ENCODE measurements around the gene RP9. TPM values are rescaled to one million over a fixed set of nuclear protein-coding genes. Genes with fewer than 3 reads are reported as not detected.

RP9 gene
- total RNA-seq, 1 experiment from 2014 or later: 10.7 TPM

- TF ChIP-seq, protein P1, sequence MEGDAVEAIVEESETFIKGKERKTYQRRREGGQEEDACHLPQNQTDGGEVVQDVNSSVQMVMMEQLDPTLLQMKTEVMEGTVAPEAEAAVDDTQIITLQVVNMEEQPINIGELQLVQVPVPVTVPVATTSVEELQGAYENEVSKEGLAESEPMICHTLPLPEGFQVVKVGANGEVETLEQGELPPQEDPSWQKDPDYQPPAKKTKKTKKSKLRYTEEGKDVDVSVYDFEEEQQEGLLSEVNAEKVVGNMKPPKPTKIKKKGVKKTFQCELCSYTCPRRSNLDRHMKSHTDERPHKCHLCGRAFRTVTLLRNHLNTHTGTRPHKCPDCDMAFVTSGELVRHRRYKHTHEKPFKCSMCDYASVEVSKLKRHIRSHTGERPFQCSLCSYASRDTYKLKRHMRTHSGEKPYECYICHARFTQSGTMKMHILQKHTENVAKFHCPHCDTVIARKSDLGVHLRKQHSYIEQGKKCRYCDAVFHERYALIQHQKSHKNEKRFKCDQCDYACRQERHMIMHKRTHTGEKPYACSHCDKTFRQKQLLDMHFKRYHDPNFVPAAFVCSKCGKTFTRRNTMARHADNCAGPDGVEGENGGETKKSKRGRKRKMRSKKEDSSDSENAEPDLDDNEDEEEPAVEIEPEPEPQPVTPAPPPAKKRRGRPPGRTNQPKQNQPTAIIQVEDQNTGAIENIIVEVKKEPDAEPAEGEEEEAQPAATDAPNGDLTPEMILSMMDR (IDR thresholded peaks at IDR 0.05): no peak
- TF ChIP-seq ZNF263 (CRISPR knock-in tag; IDR thresholded peaks at IDR 0.05; ENCODE audit: low read depth) (no peak), HMGXB4 (CRISPR knock-in tag; IDR thresholded peaks at IDR 0.05) (no peak), EMX1 (CRISPR knock-in tag; IDR thresholded peaks at IDR 0.05) (no peak), ZNF281 (CRISPR knock-in tag; IDR thresholded peaks at IDR 0.05) (no peak), GRHL2 (CRISPR knock-in tag; IDR thresholded peaks at IDR 0.05; ENCODE audit: insufficient replicate concordance, severe bottlenecking) (no peak), ZNF416 (CRISPR knock-in tag; IDR thresholded peaks at IDR 0.05) (no peak), ZNF317 (CRISPR knock-in tag; IDR thresholded peaks at IDR 0.05; ENCODE audit: borderline replicate concordance, low read depth) (no peak), SMAD3 (CRISPR knock-in tag; IDR thresholded peaks at IDR 0.05; ENCODE audit: borderline replicate concordance) (no peak), MAX (CRISPR knock-in tag; IDR thresholded peaks at IDR 0.05) (no peak), PRDM15 (CRISPR knock-in tag; IDR thresholded peaks at IDR 0.05) (no peak)
- TF ChIP-seq, protein P2, sequence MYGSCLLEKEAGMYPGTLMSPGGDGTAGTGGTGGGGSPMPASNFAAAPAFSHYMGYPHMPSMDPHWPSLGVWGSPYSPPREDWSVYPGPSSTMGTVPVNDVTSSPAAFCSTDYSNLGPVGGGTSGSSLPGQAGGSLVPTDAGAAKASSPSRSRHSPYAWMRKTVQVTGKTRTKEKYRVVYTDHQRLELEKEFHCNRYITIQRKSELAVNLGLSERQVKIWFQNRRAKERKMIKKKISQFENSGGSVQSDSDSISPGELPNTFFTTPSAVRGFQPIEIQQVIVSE (CRISPR knock-in tag; IDR thresholded peaks at IDR 0.05; ENCODE audit: borderline replicate concordance): no peak
- TF ChIP-seq, protein P3, sequence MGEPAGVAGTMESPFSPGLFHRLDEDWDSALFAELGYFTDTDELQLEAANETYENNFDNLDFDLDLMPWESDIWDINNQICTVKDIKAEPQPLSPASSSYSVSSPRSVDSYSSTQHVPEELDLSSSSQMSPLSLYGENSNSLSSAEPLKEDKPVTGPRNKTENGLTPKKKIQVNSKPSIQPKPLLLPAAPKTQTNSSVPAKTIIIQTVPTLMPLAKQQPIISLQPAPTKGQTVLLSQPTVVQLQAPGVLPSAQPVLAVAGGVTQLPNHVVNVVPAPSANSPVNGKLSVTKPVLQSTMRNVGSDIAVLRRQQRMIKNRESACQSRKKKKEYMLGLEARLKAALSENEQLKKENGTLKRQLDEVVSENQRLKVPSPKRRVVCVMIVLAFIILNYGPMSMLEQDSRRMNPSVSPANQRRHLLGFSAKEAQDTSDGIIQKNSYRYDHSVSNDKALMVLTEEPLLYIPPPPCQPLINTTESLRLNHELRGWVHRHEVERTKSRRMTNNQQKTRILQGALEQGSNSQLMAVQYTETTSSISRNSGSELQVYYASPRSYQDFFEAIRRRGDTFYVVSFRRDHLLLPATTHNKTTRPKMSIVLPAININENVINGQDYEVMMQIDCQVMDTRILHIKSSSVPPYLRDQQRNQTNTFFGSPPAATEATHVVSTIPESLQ (CRISPR knock-in tag; IDR thresholded peaks at IDR 0.05): no peak
These were observed 594 bp upstream of the RP9 start (continued) for GRCh38 chr7:33109758-33110238.
